ENCODE data around the gene ADCK1.
"Not testable (repeated sequence)": the region's sequence is repeated elsewhere in the genome, so short reads cannot be mapped to it uniquely, and the experiment has no call there.

ADCK1 gene

DNA sequence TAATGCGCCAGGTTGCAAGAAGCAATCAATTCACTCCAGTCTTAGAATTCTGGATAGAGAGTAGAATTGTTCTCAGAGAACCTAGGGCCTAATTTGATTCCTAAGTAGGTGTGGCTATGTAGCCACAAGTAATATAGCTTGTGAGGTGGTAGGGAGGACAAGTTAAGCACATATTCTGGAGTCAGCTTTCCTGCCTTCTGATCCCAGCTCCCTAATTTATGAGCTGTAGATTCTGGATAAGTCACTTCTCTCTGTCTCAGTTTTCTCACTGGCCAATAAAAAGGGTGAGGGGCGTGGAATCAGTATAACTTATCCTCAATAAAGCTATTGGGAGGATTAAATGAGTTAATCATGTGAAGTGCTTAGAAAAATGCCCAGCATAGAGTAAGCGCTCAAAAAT, 35.9 kb upstream of the ADCK1 start:
- Histone ChIP-seq H3K9me3 (ENCODE audit: insufficient read depth, low read depth, low read length) (no peaks in the 10 kb centered on the region), H3F3A (ENCODE audit: low read depth) (no peaks in the 10 kb centered on the region), H3K9me2 (replicated peaks; ENCODE audit: low read depth, low read length) (no peaks in the 10 kb centered on the region), H2AFZ (ENCODE audit: low read length) (no peak overlapping the region), H4K20me1 (ENCODE audit: insufficient read depth, low read length, poor library complexity, severe bottlenecking) (peaks cover 16% of the 10 kb centered on the region), H3K4me3 (ENCODE audit: low read length, poor library complexity, severe bottlenecking) (no peak overlapping the region), H3K9ac (ENCODE audit: low read depth, low read length, poor library complexity, severe bottlenecking) (no peak overlapping the region), H3K4me1 (ENCODE audit: insufficient read depth, low read length, poor library complexity, severe bottlenecking) (peaks cover 20% of the 10 kb centered on the region), H3K79me2 (ENCODE audit: insufficient read depth, low read length) (peaks cover 18% of the 10 kb centered on the region), H3K4me2 (ENCODE audit: low read depth, low read length, poor library complexity, severe bottlenecking) (no peak overlapping the region), H3K27me3 (ENCODE audit: insufficient read depth, low read length, poor library complexity, severe bottlenecking) (no peaks in the 10 kb centered on the region), H3K36me3 (ENCODE audit: insufficient read depth, low read length) (no peaks in the 10 kb centered on the region)
- no peak for TF ChIP-seq CTCF (conservative IDR thresholded peaks at IDR 0.05; ENCODE audit: low read length)
- TF ChIP-seq EZH2phosphoT487 (IDR thresholded peaks at IDR 0.05; ENCODE audit: borderline replicate concordance): no peak

DNA sequence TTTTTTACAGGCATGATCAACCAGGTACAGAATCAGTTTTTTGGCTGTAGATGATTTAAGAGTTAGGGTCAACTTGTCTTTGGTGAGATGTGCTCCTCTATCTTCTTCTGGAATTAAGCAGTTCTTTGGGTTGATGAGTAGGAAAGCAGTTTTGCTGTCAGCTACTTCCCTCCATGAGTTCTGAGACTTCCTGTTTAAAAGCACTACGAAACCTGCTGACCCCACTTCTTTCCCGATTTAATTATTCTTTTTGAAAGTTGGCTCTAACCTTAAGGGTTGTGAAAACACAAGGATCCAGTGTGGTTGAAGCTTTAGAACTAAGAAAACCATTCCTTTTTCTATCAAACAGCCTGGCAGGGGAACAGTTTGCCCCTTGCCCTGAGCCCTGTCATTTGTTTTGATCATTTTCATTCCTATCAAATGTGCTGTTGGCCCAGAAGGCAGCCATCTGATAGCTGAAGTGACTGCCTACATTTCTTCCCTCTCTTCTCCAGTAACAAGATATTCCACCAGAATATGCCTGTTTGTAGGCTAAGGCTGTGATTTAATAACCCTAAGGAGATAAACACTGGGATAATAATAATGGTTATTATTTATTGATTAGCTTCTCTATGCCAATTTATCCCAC, 31.4 kb upstream of the ADCK1 start:
- not testable (repeated sequence) for H4K20me1 ChIP-seq (ENCODE audit: insufficient read depth, low read length, poor library complexity, severe bottlenecking); H3K9ac ChIP-seq (ENCODE audit: low read depth, low read length, poor library complexity, severe bottlenecking); H3K36me3 ChIP-seq (ENCODE audit: insufficient read depth, low read length); H3K27me3 ChIP-seq (ENCODE audit: insufficient read depth, low read length, poor library complexity, severe bottlenecking); H3K79me2 ChIP-seq (ENCODE audit: insufficient read depth, low read length); H3K9me2 ChIP-seq (replicated peaks; ENCODE audit: low read depth, low read length); H3K4me1 ChIP-seq (ENCODE audit: insufficient read depth, low read length, poor library complexity, severe bottlenecking); H3K4me3 ChIP-seq (ENCODE audit: low read length, poor library complexity, severe bottlenecking); H3K4me2 ChIP-seq (ENCODE audit: low read depth, low read length, poor library complexity, severe bottlenecking); H2AFZ ChIP-seq (ENCODE audit: low read length); H3K9me3 ChIP-seq (ENCODE audit: insufficient read depth, low read depth, low read length); H3F3A ChIP-seq (ENCODE audit: low read depth)

GRCh38 chr14:77773966-77774365, 25.9 kb upstream of the ADCK1 start:
- H3K4me1 ChIP-seq (ENCODE audit: insufficient read depth, low read length, poor library complexity, severe bottlenecking); H3K9me3 ChIP-seq (ENCODE audit: insufficient read depth, low read depth, low read length); H3K9me2 ChIP-seq (replicated peaks; ENCODE audit: low read depth, low read length); H3K4me3 ChIP-seq (ENCODE audit: low read length, poor library complexity, severe bottlenecking); H3K4me2 ChIP-seq (ENCODE audit: low read depth, low read length, poor library complexity, severe bottlenecking); H4K20me1 ChIP-seq (ENCODE audit: insufficient read depth, low read length, poor library complexity, severe bottlenecking); H3K36me3 ChIP-seq (ENCODE audit: insufficient read depth, low read length); H3F3A ChIP-seq (ENCODE audit: low read depth); H2AFZ ChIP-seq (ENCODE audit: low read length); H3K79me2 ChIP-seq (ENCODE audit: insufficient read depth, low read length); H3K27me3 ChIP-seq (ENCODE audit: insufficient read depth, low read length, poor library complexity, severe bottlenecking); H3K9ac ChIP-seq (ENCODE audit: low read depth, low read length, poor library complexity, severe bottlenecking): not testable (repeated sequence)

GRCh38 chr14:77782202-77782601, 17.7 kb upstream of the ADCK1 start:
- Histone ChIP-seq H3K79me2 (ENCODE audit: insufficient read depth, low read length) (no peaks in the 10 kb centered on the region), H4K20me1 (ENCODE audit: insufficient read depth, low read length, poor library complexity, severe bottlenecking) (no peaks in the 10 kb centered on the region), H3K27me3 (ENCODE audit: insufficient read depth, low read length, poor library complexity, severe bottlenecking) (no peaks in the 10 kb centered on the region), H2AFZ (ENCODE audit: low read length) (no peak overlapping the region), H3K4me1 (ENCODE audit: insufficient read depth, low read length, poor library complexity, severe bottlenecking) (no peaks in the 10 kb centered on the region), H3K36me3 (ENCODE audit: insufficient read depth, low read length) (no peaks in the 10 kb centered on the region), H3K9me2 (replicated peaks; ENCODE audit: low read depth, low read length) (no peaks in the 10 kb centered on the region), H3F3A (ENCODE audit: low read depth) (no peaks in the 10 kb centered on the region), H3K4me3 (ENCODE audit: low read length, poor library complexity, severe bottlenecking) (no peak overlapping the region), H3K9me3 (ENCODE audit: insufficient read depth, low read depth, low read length) (no peaks in the 10 kb centered on the region), H3K9ac (ENCODE audit: low read depth, low read length, poor library complexity, severe bottlenecking) (no peak overlapping the region), H3K4me2 (ENCODE audit: low read depth, low read length, poor library complexity, severe bottlenecking) (no peak overlapping the region)
- TF ChIP-seq EZH2phosphoT487 (IDR thresholded peaks at IDR 0.05; ENCODE audit: borderline replicate concordance): no peak
- no peak for TF ChIP-seq CTCF (conservative IDR thresholded peaks at IDR 0.05; ENCODE audit: low read length)
